Astrocyte (in vitro differentiated cells and primary cell): ENCODE results near the gene CCDC57. TPM values are rescaled to one million over a fixed set of nuclear protein-coding genes. Genes with fewer than 3 reads are reported as not detected.
A peak's percentile ranks its signal among the peaks of the same experiment; 100 is the strongest.

Experiments
- DNase-seq: peaks from one replicate; pipeline ENCODE4 v3.0.0-alpha.2; 2010; ENCODE audit warnings: low read depth
- FAIRE-seq: peaks from 2 replicates; lab custom pipeline; 2011; peaks lifted over from hg19 to GRCh38; lab: Jason Lieb, UNC
- H2AFZ ChIP-seq: 2 replicates; pipeline ENCODE4 v1.6.0; 2012; ENCODE audit warnings: low read depth, low read length, inconsistent platforms
- H3K27ac ChIP-seq: 2 replicates; pipeline ENCODE4 v1.5.1; 2011; ENCODE audit warnings: low read depth, low read length, inconsistent platforms
- H3K27me3 ChIP-seq: 2 replicates; pipeline ENCODE4 v1.6.0; 2011; ENCODE audit warnings: low read length, inconsistent platforms; ENCODE audit not compliant: insufficient read depth
- H3K36me3 ChIP-seq: 2 replicates; pipeline ENCODE4 v1.5.1; 2011; ENCODE audit warnings: low read length, inconsistent platforms; ENCODE audit not compliant: insufficient read depth
- H3K4me1 ChIP-seq: 2 replicates; pipeline ENCODE4 v1.5.1; 2011; ENCODE audit warnings: low read length, inconsistent platforms; ENCODE audit not compliant: insufficient read depth
- H3K4me2 ChIP-seq: 2 replicates; pipeline ENCODE4 v1.6.0; 2012; ENCODE audit warnings: low read length, inconsistent platforms
- H3K4me3 ChIP-seq: 2 replicates; pipeline ENCODE4 v1.5.1; 2011; ENCODE audit warnings: low read depth, mild to moderate bottlenecking, low read length, inconsistent platforms; ENCODE audit not compliant: insufficient read depth
- H3K79me2 ChIP-seq: 2 replicates; pipeline ENCODE4 v1.6.0; 2012; ENCODE audit warnings: mild to moderate bottlenecking, low read length, inconsistent platforms; ENCODE audit not compliant: insufficient read depth
- H3K9ac ChIP-seq: 2 replicates; pipeline ENCODE4 v1.6.0; 2012; ENCODE audit warnings: mild to moderate bottlenecking, low read length, inconsistent platforms
- H3K9me3 ChIP-seq: 2 replicates; pipeline ENCODE4 v1.5.1; 2012; ENCODE audit warnings: low read depth, mild to moderate bottlenecking, low read length, inconsistent platforms; ENCODE audit not compliant: insufficient read depth
- H4K20me1 ChIP-seq: 2 replicates; pipeline ENCODE4 v1.6.0; 2012; ENCODE audit warnings: low read length, inconsistent platforms; ENCODE audit not compliant: insufficient read depth
- H3K27ac Mint-ChIP-seq: one replicate; pipeline ENCODE4 v1.8.0; 2021; ENCODE audit warnings: mild to moderate bottlenecking, mixed read lengths; ENCODE audit not compliant: unreplicated experiment
- H3K27me3 Mint-ChIP-seq: one replicate; pipeline ENCODE4 v1.8.0; 2021; ENCODE audit warnings: low read depth, mixed read lengths; ENCODE audit not compliant: unreplicated experiment
- H3K36me3 Mint-ChIP-seq: one replicate; pipeline ENCODE4 v1.8.0; 2021; ENCODE audit warnings: low read depth, mixed read lengths; ENCODE audit not compliant: unreplicated experiment
- H3K4me1 Mint-ChIP-seq: one replicate; pipeline ENCODE4 v1.8.0; 2021; ENCODE audit warnings: low read depth, mixed read lengths; ENCODE audit not compliant: unreplicated experiment
- H3K4me3 Mint-ChIP-seq: one replicate; pipeline ENCODE4 v1.8.0; 2021; ENCODE audit warnings: mild to moderate bottlenecking, moderate library complexity, mixed read lengths; ENCODE audit not compliant: unreplicated experiment
- H3K9me3 Mint-ChIP-seq: one replicate; pipeline ENCODE4 v1.8.0; 2021; ENCODE audit warnings: mild to moderate bottlenecking, mixed read lengths; ENCODE audit not compliant: unreplicated experiment
- EZH2 ChIP-seq: IDR thresholded peaks from 2 replicates; pipeline ENCODE4 v1.6.1; 2012; ENCODE audit warnings: mild to moderate bottlenecking, low read length, inconsistent platforms; ENCODE audit not compliant: insufficient read depth
- total RNA-seq: library from RNA; stranded (reverse); gene quantifications from 2 replicates; pipeline ENCODE4 v1.2.1, GENCODE V29; 2021
- TF ChIP-seq, protein P1 (sequence below): IDR thresholded peaks from 2 replicates; pipeline ENCODE4 v1.5.1; 2011; ENCODE audit warnings: low read depth, mild to moderate bottlenecking, inconsistent platforms, low read length, moderate library complexity; ENCODE audit not compliant: insufficient read depth

The CCDC57 gene
- total RNA-seq, 1 donor from 2014 or later, result 20.4 TPM

GRCh38 chr17:82241926-82242697 lies 29.5 kb upstream of the CCDC57 start:
- H2AFZ ChIP-seq, result no peak overlapping the region
- no peak for FAIRE-seq
- no peak for TF ChIP-seq EZH2
- TF ChIP-seq, protein P1, sequence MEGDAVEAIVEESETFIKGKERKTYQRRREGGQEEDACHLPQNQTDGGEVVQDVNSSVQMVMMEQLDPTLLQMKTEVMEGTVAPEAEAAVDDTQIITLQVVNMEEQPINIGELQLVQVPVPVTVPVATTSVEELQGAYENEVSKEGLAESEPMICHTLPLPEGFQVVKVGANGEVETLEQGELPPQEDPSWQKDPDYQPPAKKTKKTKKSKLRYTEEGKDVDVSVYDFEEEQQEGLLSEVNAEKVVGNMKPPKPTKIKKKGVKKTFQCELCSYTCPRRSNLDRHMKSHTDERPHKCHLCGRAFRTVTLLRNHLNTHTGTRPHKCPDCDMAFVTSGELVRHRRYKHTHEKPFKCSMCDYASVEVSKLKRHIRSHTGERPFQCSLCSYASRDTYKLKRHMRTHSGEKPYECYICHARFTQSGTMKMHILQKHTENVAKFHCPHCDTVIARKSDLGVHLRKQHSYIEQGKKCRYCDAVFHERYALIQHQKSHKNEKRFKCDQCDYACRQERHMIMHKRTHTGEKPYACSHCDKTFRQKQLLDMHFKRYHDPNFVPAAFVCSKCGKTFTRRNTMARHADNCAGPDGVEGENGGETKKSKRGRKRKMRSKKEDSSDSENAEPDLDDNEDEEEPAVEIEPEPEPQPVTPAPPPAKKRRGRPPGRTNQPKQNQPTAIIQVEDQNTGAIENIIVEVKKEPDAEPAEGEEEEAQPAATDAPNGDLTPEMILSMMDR, result no peak
- H3K27ac ChIP-seq, result peak overlapping the region; percentile 36
- H3K4me2 ChIP-seq, result peak overlapping the region; percentile 28
- Mint-ChIP-seq H3K4me3 (no peak overlapping the region), H3K27me3 (no peaks in the 10 kb centered on the region), H3K36me3 (peaks cover 18% of the 10 kb centered on the region), H3K27ac (peak overlapping the region; percentile 75), H3K4me1 (peaks cover 28% of the 10 kb centered on the region), H3K9me3 (no peaks in the 10 kb centered on the region)
- H3K4me1 ChIP-seq, result peaks cover 59% of the 10 kb centered on the region
- H3K9me3 ChIP-seq, result no peaks in the 10 kb centered on the region
- H3K4me3 ChIP-seq, result no peak overlapping the region
- H3K79me2 ChIP-seq, result peaks cover 61% of the 10 kb centered on the region
- no peak for DNase-seq
- no peaks in the 10 kb centered on the region for H3K27me3 ChIP-seq
- H3K36me3 ChIP-seq, result peaks cover 25% of the 10 kb centered on the region
- H3K9ac ChIP-seq, result peak overlapping the region; percentile 7
- peaks cover 98% of the 10 kb centered on the region for H4K20me1 ChIP-seq

DNA sequence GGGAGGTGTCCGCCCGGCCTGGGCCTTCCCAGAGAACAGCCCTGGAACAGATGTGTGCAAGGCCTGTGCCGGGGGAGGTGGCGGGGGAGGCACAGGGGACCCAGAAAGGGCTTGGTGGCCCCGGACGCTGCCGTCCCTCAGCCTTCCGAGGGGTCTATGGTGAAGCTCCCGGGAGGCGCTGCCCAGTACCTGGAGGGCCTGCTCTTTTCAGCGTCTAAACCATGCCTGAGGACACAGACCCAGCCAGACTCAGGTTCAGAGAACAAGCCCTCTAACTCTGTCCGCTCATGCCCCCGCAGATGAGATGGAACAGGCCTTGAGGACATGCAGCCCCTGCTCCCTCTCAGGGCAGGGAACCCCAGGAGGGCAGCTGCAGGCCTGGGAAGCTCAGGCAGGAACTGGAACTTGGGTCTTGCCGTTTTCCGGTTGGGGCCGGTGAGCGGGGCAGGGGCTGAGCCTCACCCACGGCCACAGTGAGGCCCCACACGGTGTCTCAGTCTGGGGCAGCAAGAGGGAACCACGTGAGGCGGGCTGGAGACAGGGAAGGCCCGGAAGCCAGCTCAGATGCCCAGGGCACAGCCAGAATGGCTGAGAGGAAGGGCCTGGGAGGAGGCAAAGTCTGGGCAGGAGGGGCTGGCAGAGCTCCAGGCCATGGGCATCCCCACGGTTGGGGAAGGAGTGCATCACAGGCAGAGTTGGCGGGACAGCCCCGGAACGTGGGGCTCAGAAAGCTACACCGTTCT lies 28.7 kb upstream of the CCDC57 start:
- H3K4me1 ChIP-seq, result peaks cover 57% of the 10 kb centered on the region
- peaks cover 98% of the 10 kb centered on the region for H4K20me1 ChIP-seq
- Mint-ChIP-seq H3K4me3 (no peak overlapping the region), H3K27ac (no peak overlapping the region), H3K9me3 (no peaks in the 10 kb centered on the region), H3K36me3 (peaks cover 18% of the 10 kb centered on the region), H3K4me1 (peaks cover 26% of the 10 kb centered on the region), H3K27me3 (no peaks in the 10 kb centered on the region)
- no peaks in the 10 kb centered on the region for H3K27me3 ChIP-seq
- H2AFZ ChIP-seq, result no peak overlapping the region
- DNase-seq (peak; percentile 52), FAIRE-seq (no peak)
- no peak overlapping the region for H3K4me3 ChIP-seq
- H3K27ac ChIP-seq, result peak overlapping the region; percentile 36
- TF ChIP-seq, protein P1, result no peak
- no peak for TF ChIP-seq EZH2
- H3K36me3 ChIP-seq, result peaks cover 25% of the 10 kb centered on the region
- peak overlapping the region; percentile 7 for H3K9ac ChIP-seq
- H3K79me2 ChIP-seq, result peaks cover 66% of the 10 kb centered on the region
- no peaks in the 10 kb centered on the region for H3K9me3 ChIP-seq
- H3K4me2 ChIP-seq, result peak overlapping the region; percentile 28
